Psoas muscle (tissue), 8 donors: ENCODE measurements around the gene LAMA1. TPM values are rescaled to one million over a fixed set of nuclear protein-coding genes. Genes with fewer than 3 reads are reported as not detected.

Experiments used
- ATAC-seq, 4 donors: fragments of 200-7000 bp; cut with Tn5 transposase; one replicate each; pipeline ENCODE4 v1.9.1; 2020; ENCODE audit warnings: moderate library complexity in 3 of 4, mild to moderate bottlenecking in 2 of 4
- DNase-seq, 2 donors: peaks; one replicate each; pipeline ENCODE4 v3.0.0-alpha.2; 2020
- H3K27ac ChIP-seq: fragments of 200-600 bp; one replicate; pipeline ENCODE4 v1.8.0; 2022
- H3K27me3 ChIP-seq, 3 donors: fragments of 200-600 bp in 1 of 3; one replicate each; pipeline versions ENCODE4 v1.6.1 to v1.8.0; 2013 to 2022; ENCODE audit warnings: low read length in 2 of 3, mild to moderate bottlenecking in 2 of 3, moderate library complexity in 1 of 3; ENCODE audit not compliant: insufficient read depth in 3 of 3
- H3K36me3 ChIP-seq, 2 donors: fragments of 200-600 bp in 1 of 2; one replicate each; pipeline versions ENCODE4 v1.6.1 to v1.8.0; 2013 to 2022; ENCODE audit warnings: low read depth in 1 of 2, mild to moderate bottlenecking in 1 of 2, moderate library complexity in 1 of 2; ENCODE audit not compliant: insufficient read depth in 1 of 2
- H3K4me1 ChIP-seq: fragments of 200-600 bp; one replicate; pipeline ENCODE4 v1.8.0; 2022
- H3K4me3 ChIP-seq: fragments of 200-600 bp; one replicate; pipeline ENCODE4 v1.8.0; 2022; ENCODE audit warnings: mild to moderate bottlenecking
- H3K9me3 ChIP-seq: fragments of 200-600 bp; one replicate; pipeline ENCODE4 v1.8.0; 2022
- CTCF ChIP-seq: fragments of 200-600 bp; IDR thresholded peaks from one replicate; pipeline ENCODE4 v1.8.0; 2022; ENCODE audit warnings: antibody characterized with exemption
- whole genome bisulfite sequencing, 3 donors: extraction: QIAGEN DNeasy Blood & Tissue Kit; methylation state at CpG; one replicate each; pipeline versions ENCODE4 v1.1.6 to v1.1.7; 2013; 5-methylcytosine and 5-hydroxymethylcytosine counted together
- intact Hi-C, 2 donors: fragments of 100-400 bp; cut with DNase I; formaldehyde crosslinking; loops; one replicate each; pipeline versions ENCODE4 v1.11.0 to v1.14.2; 2022
- polyA plus RNA-seq, 3 donors: library from polyadenylated mRNA; stranded (reverse); fragments of 200-250 nt; gene quantifications; one replicate each; pipeline ENCODE4 v1.2.3, GENCODE V29; 2013
- total RNA-seq, 4 donors: library from RNA; stranded (reverse); fragmentation: NEBNext Ultra II Directional in 2 of 4; extraction: Animal tissue kit (Norgen Biotek cat#: 25700) in 2 of 4; gene quantifications; one replicate each; pipeline versions ENCODE4 v1.2.1 to v1.2.4, GENCODE V29; 2021 to 2023
- donor health status: healthy with polysubstance abuse.
- donor health status: DM: no; HTN: no; CAD: no; lungs with moderate emphysema.
- donor health status: Bipolar disorder and iron deficiency.
- donor health status: healthy.
- donor health status: DM: yes; HTN: yes; CAD: no.
- donor health status: DM: no; HTN: no; CAD: no.
- donor health status: DM: no; HTN: no; CAD: no.
- donor health status: DM: yes; HTN: yes; CAD: no.

LAMA1 gene
- total and polyA plus RNA-seq, 7 donors: 0.04 to 2.6 (median 0.11) TPM; not detected in 1

DNA sequence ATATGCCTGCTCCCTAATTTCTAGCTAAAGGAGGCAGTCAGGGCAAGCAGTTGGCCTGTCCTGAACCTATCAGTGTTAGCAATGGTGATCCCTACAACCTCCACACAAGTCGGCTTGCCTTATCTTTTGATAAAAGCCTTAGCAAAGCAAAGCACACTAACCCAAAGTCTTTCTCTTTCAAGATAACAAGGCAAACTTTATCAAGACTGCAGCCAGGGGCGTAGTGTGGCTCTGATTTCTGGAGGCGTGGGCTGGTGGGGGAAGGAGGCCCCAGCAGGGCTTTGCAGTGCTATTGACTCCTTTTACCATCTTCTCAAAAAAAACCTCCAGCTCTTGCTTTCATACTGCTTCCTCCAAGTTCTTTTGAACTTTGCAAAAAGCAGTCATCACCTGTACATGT, 40.2 kb upstream of the LAMA1 start:
- ATAC-seq (no peak), DNase-seq (no peak)
- intact Hi-C loops: no loop called here
- Histone ChIP-seq H3K27me3 (no peaks in the 10 kb centered on the region), H3K27ac (no peak overlapping the region), H3K36me3 (no peaks in the 10 kb centered on the region), H3K4me3 (no peak overlapping the region), H3K4me1 (no peaks in the 10 kb centered on the region), H3K9me3 (no peaks in the 10 kb centered on the region)
- WGBS, 3 donors: 88 to 94% (median 89%) methylated on average over 3 of the region's 3 CpGs
- no peak for TF ChIP-seq CTCF

- no peak overlapping the region for H3K27ac ChIP-seq
- H3K36me3 ChIP-seq: no peaks in the 10 kb centered on the region
- WGBS, 3 donors: 85 to 88% (median 85%) methylated on average over 8 of the region's 8 CpGs
These were observed 38.3 kb upstream of the LAMA1 start for GRCh38 chr18:7155887-7156286.

DNA sequence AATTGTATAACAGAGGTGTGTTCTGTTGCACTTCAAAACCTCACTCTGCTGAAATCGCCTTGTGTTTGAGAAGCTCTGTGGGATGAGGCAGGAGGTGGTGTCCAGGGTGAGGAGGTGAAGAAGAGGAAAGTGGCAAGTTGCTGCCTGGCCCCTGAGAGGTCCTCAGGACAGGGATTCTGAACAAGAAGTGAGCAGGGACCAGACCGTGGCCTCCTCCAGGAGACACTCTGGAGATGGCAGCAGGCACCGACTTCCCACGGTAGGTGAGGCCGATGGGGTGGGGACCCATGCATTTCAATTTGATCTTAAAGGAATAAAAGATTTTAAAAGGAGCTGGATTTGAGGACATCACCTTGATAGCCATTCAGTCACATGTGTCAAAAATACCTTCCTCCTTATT, 37.5 kb upstream of the LAMA1 start:
- no peak overlapping the region for H3K27ac ChIP-seq
- H3K36me3 ChIP-seq: no peaks in the 10 kb centered on the region
- no peak for TF ChIP-seq CTCF
- no peaks in the 10 kb centered on the region for H3K27me3 ChIP-seq
- intact Hi-C loops: no loop called here
- DNase-seq: no peak
- 91 to 96% (median 92%) methylated on average over 5 of the region's 5 CpGs for WGBS, 3 donors
- ATAC-seq: no peak
- H3K4me3 ChIP-seq: no peak overlapping the region
- H3K4me1 ChIP-seq: no peaks in the 10 kb centered on the region
- no peaks in the 10 kb centered on the region for H3K9me3 ChIP-seq

More at GRCh38 chr18:7155887-7156286, 38.3 kb upstream of the LAMA1 start:
- DNase-seq (no peak), ATAC-seq (no peak)
- H3K27me3 ChIP-seq: no peaks in the 10 kb centered on the region
- H3K4me3 ChIP-seq: no peak overlapping the region
- TF ChIP-seq CTCF: no peak
- intact Hi-C loops: no loop called here
- no peaks in the 10 kb centered on the region for H3K9me3 ChIP-seq
- H3K4me1 ChIP-seq: no peaks in the 10 kb centered on the region

- intact Hi-C loops: no loop called here
- Histone ChIP-seq H3K36me3 (no peaks in the 10 kb centered on the region), H3K4me1 (no peaks in the 10 kb centered on the region), H3K4me3 (no peak overlapping the region), H3K27ac (no peak overlapping the region), H3K27me3 (no peaks in the 10 kb centered on the region), H3K9me3 (no peaks in the 10 kb centered on the region)
- no peak for ATAC-seq
- DNase-seq: no peak
- no peak for TF ChIP-seq CTCF
- WGBS, 3 donors: 22 to 33% (median 29%) methylated on average over 1 of the region's 1 CpG
These were observed 34.8 kb upstream of the LAMA1 start for GRCh38 chr18:7152440-7152839.

DNA sequence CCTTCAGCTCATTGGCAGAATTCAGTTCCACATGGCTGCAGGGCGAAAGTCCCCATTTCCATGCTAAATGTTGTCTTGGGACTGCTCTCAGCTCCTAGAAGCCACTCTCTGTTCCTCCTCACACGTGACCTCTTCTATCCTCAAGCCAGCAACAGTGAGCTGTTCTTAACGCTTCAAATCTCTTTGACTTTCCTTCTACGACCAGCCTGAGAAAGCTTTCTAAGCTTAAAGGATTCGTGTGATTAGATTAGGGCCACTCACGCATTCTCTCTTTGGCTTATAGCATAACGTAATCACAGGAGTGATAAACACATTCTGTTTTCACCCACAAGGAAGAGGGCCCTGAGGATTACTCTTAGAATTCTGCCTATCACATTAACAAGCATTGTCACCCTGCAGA, 29.8 kb upstream of the LAMA1 start:
- DNase-seq (no peak), ATAC-seq (no peak)
- intact Hi-C loops: no loop called here
- no peak overlapping the region for H3K27ac ChIP-seq
- H3K4me1 ChIP-seq: no peaks in the 10 kb centered on the region
- H3K4me3 ChIP-seq: no peak overlapping the region
- no peaks in the 10 kb centered on the region for H3K27me3 ChIP-seq
- H3K36me3 ChIP-seq: no peaks in the 10 kb centered on the region
- no peaks in the 10 kb centered on the region for H3K9me3 ChIP-seq
- no peak for TF ChIP-seq CTCF
- WGBS, 3 donors: 63 to 76% (median 63%) methylated on average over 7 of the region's 7 CpGs
